HG03025 (cell line): ENCODE data around the gene CADPS2.

Experiments used
- ATAC-seq: cut with Tn5 transposase; IDR thresholded peaks from one replicate; pipeline ENCODE4 v1.9.1; 2021; ENCODE audit warnings: mild to moderate bottlenecking, moderate library complexity; ENCODE audit not compliant: unreplicated experiment, low FRiP score

The CADPS2 gene

DNA sequence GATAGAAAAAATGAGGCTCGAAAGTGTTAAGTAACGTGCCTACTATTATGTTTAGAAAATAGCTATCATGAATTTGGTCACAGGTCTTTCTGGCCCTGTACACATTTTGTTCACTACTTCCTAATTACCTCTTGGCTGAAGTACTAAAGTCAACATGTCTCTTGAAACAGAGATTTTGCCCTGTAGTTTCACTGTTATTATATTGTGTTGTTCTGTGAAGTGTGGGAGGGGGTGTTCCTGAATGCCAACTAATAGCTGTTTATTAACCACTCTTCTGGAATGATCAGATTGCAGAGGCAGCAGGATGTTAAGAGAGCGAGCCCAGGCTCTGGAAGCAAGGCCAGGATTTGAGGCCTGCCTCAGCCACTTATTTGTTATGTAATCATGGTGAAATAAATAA lies 259.5 kb downstream of the CADPS2 start:
- no peak for ATAC-seq

- ATAC-seq = no peak
Measured at GRCh38 chr7:122622682-122623081, 263.6 kb downstream of the CADPS2 start.

GRCh38 chr7:122619664-122620063 lies 266.6 kb downstream of the CADPS2 start:
- ATAC-seq = no peak

- ATAC-seq = no peak
Measured at GRCh38 chr7:122618585-122619189, 267.6 kb downstream of the CADPS2 start.

DNA sequence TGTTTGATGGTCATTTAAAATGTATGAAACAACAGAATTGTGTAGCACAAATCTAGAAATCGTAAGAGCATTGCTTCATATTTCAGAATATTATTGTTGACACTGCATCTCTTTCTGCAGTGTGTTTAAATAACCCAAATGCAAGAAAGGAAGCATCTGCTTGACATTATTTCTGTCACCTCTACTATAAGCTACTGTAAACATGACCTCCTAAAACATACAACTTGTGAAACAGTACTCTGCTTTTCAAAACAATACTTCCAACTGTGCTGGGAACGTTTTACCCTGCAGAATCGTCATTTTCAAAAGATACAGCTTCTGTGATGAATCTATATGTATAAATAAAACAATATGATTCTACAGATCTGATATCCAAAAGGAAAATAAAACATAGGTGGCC lies 269.3 kb downstream of the CADPS2 start:
- no peak for ATAC-seq

DNA sequence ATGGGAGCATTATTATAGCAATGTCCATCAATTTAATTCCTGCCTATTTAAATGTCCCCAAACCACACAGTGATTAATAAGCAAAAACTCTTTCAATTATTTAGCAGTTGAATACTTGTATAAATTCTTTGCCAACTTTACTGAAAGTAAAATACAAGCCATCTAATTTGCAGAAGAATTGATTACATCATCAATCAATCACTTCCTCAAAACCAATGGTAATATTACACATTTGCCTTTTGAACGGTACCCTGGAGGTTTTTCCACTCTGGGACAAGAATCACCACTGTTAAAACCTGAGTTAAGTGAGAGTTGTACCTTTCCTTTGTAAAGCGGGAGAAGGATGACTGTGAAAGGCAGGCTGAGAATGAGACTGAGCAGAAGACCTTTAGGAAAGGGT lies 280.3 kb downstream of the CADPS2 start:
- no peak for ATAC-seq

DNA sequence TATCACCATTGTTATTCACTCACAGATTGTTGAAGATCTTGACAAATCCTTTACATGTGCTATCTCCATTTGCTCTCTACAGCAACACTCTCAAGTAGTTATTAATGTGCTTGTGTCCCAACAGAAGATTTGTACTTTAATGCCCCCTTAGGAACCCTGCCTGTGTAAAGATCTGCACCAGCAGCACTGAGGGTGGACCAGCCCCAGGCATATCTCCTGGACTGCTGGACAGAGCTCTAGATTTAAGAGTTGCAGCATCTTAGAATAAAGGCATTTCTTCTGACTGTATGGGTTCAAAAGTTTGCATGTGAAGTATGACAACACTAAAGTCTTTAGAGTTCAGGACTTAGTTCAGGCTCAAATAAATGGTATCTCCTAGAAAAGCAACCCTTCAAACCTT lies 282.0 kb downstream of the CADPS2 start:
- no peak for ATAC-seq

GRCh38 chr7:122602800-122603199 lies 283.5 kb downstream of the CADPS2 start:
- ATAC-seq = no peak

DNA sequence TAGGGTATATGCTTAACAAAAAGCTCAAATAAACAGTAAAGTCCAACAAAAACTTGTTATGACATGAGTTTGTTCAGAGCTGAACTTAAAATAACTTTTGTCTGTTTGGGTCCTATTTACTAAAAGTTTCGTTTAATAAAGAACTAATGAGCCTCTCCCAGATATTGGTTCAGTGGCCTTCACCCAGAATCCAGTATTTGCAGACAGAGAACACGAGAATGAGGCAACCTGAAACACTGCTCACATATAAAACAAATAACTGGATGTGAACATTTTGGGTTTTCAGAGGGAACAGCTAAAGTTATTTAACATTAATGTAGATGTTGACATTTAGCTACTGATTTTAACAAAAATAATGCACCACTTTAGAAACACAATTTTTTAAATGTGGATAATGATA lies 285.6 kb downstream of the CADPS2 start:
- no peak for ATAC-seq

GRCh38 chr7:122600042-122600441 lies 286.2 kb downstream of the CADPS2 start:
- ATAC-seq = no peak

- no peak for ATAC-seq
Measured at GRCh38 chr7:122597277-122597676, 289.0 kb downstream of the CADPS2 start.

- no peak for ATAC-seq
Measured at GRCh38 chr7:122595885-122596284, 290.4 kb downstream of the CADPS2 start.

GRCh38 chr7:122588621-122589020 lies 297.6 kb downstream of the CADPS2 start:
- ATAC-seq = no peak

- no peak for ATAC-seq
Measured at GRCh38 chr7:122584676-122585251, 301.5 kb downstream of the CADPS2 start.

DNA sequence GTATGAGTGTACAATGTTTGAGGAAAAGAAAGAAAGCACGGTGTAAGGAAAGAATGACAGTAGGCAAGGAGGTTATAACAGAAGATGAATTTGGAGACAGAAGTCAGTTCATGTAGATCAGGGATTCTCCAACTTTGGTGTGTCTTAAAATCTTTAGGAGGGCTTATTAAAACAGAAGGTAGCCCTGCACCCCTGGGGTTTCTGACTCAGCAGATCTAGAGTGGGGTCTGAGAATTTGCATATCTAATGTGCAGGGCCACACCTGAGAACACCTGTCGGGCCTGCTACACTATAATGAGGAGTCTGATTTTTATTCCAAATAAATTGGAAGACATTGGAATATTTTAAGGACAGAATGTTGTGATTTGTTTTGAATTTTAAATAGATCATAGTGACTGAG lies 307.9 kb downstream of the CADPS2 start:
- ATAC-seq = no peak

DNA sequence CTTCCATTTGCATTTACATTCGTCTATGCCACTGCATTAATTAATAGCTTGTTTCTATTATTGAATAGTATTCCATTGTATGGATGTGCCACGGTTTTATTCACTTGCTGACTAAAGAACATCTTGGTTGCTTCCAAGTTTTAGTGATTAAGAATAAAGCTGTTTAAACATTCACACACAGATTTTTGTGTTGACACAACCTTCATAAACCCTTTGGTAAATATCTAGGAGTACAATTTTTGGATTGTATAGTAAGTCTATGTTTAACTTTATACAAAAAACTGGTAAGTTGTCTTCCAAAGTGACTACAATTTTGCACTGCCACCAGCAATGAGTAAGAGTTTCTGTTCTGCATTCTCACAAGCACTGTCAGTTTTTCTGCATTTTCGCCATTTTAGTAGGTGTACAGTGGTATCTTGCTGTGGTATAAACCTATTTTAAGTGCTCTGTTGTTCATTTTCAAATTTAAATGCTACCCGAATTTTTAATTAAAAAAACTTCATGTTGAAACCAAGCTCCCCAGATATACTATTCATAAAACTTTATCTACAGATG lies 308.7 kb downstream of the CADPS2 start:
- ATAC-seq = no peak

GRCh38 chr7:122572706-122573105 lies 313.6 kb downstream of the CADPS2 start:
- no peak for ATAC-seq

DNA sequence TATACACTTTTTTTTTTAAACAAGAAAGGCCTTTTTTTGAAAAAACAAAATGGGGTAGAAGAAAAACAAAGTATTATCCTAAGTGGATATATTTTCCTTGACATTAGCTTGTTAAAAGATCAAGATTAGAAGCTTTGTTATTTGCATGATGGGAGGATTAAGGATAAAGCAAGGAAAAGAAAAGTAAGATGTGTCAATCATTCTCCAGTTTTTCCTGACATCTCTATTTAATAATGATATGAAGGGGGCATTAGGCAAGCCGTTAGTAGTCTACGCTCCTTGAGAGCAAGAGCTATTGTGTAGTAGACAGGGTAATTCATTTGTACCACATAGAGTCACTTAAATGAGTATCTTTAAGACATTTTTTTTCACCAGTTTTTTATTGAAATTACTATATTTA lies 324.9 kb downstream of the CADPS2 start:
- ATAC-seq = no peak

DNA sequence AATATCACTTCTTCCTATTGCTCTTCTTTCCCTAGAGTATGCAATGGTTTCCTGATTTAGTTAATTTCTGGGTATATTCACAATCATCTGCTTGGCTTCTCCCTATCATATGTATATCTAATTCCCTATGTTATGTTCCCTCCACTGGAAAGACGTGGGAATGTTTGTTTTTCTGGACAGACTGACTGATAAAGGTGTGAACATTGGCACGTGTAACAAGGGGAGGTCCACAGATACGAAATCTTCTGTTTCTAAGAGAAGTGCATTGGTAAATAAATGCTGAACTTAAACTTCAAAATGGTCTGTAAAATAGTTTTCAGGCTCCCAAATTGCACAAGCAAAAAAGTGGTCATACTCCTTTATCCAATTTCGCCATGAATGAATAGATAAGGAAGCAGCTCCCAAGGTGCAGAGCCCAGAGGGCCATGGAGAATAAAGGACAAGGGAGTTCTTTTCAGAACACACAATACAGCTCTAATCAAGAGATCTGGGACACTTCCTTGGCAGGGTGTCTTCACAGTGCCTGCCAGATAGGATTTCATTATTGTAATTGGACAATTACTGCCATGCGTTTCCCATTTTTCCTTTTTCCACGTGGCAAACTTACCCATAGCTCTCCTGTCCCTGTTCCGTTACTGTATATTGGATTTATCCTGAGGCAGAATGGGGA lies 329.3 kb downstream of the CADPS2 start:
- ATAC-seq = no peak

DNA sequence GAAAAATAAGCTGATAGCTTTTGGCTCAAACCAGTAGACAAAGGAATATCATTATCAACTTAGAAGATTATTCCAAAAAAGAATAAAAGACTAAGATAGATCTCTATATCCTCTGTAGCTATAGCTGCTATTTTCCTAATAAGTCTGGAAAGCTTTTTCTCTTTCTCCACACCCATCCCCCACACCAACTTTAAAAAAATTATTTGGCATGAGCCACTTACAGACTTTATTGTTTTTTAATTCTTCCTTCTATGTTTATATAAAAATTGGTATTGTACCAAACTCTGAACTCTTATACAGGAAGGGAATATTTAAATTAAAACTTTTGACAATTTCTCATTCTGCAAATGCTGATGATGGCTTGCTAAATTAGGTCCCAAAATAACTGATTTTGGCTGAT lies 330.0 kb downstream of the CADPS2 start:
- no peak for ATAC-seq

DNA sequence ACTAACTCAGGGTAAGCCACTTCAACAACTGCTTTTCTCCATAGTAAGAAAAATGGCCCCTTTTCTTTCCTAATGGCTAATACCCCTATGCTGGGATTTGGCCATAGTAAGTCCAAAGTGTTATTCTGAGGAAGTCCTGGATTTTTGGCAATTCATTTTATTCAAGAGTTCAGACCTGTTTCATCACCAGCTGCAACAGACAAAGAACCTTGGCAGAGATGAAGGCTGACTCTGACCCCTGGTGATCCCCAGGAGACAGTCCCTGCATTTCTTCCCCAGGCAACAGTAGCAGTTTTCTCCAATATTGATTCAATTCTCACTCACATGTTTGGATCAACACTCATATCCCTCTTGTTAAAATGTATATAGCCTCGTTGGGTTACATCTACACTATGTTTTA lies 332.5 kb downstream of the CADPS2 start:
- ATAC-seq = no peak

DNA sequence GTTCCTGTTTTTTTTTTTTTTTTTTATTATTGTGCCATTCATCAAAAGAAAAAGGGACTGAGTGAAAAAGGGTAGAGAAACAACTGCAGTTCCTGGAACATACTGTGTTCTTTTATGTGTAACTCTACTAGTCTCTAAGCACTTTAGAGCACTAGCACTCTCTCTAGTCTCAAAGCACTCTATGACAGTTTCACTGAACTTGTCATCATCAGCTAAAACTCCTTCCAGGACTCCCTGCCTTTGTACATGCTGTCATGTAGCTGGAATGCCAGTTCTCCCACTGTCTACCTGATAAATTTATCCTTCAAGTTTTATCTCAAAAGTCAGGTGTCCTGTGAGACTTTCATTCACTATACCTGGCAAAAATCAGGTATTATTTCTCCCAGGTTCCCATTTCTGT lies 333.5 kb downstream of the CADPS2 start:
- ATAC-seq = no peak
